ENCODE results near the gene PHKA2.
A peak's percentile ranks its signal among the peaks of the same experiment; 100 is the strongest.

The PHKA2 gene, protein sequence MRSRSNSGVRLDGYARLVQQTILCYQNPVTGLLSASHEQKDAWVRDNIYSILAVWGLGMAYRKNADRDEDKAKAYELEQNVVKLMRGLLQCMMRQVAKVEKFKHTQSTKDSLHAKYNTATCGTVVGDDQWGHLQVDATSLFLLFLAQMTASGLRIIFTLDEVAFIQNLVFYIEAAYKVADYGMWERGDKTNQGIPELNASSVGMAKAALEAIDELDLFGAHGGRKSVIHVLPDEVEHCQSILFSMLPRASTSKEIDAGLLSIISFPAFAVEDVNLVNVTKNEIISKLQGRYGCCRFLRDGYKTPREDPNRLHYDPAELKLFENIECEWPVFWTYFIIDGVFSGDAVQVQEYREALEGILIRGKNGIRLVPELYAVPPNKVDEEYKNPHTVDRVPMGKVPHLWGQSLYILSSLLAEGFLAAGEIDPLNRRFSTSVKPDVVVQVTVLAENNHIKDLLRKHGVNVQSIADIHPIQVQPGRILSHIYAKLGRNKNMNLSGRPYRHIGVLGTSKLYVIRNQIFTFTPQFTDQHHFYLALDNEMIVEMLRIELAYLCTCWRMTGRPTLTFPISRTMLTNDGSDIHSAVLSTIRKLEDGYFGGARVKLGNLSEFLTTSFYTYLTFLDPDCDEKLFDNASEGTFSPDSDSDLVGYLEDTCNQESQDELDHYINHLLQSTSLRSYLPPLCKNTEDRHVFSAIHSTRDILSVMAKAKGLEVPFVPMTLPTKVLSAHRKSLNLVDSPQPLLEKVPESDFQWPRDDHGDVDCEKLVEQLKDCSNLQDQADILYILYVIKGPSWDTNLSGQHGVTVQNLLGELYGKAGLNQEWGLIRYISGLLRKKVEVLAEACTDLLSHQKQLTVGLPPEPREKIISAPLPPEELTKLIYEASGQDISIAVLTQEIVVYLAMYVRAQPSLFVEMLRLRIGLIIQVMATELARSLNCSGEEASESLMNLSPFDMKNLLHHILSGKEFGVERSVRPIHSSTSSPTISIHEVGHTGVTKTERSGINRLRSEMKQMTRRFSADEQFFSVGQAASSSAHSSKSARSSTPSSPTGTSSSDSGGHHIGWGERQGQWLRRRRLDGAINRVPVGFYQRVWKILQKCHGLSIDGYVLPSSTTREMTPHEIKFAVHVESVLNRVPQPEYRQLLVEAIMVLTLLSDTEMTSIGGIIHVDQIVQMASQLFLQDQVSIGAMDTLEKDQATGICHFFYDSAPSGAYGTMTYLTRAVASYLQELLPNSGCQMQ

DNA sequence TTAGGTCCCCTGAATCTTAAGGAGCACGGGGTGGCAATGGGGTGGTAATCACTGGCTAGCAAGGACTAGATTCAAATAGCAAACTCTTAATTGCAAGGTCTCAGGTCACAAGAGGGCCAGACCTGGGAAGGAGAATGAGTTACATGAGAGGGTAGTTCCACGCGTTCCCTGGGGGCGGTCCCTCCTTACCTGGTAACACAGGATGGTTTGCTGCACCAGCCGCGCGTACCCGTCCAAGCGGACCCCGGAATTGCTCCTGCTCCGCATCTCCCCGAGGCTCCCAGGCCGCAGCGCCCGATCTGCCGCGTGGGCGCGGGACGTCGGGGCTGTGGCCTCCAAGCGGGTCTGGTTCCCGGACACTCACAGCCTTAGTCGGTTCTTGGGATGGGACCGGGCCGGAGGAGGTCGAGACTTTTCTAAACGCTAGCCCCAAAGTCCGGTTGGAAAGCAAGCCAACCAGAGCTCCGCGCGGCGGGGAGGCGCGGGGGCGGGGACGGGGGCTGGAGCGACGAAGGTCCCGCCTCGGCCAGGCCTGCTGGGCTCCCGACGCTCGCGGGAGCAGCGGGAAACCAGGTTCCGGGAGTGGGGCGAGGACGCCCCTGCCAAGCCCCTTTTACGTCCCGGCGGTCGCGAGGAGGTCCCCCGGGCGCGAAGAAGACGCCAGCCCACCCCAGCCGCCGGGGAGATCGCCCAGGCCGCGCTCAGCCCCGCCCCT, at the start of gene PHKA2:
TSS of gene PHKA2 (minus strand) at position 449 of the 715 bp plus-strand sequence. CDS start at position 267, 182 bp downstream.
- H3K9me2 ChIP-seq (replicated peaks; ENCODE audit: low read depth, low read length), result no peaks in the 10 kb centered on the region
- H2AFZ ChIP-seq (ENCODE audit: low read length), result peak within 1 kb of the TSS; percentile 89
- peaks cover 18% of the 10 kb centered on the region for H3K4me1 ChIP-seq (ENCODE audit: insufficient read depth, low read length, poor library complexity, severe bottlenecking)
- H3K9ac ChIP-seq (ENCODE audit: low read depth, low read length, poor library complexity, severe bottlenecking), result peak within 1 kb of the TSS; percentile 84
- no peaks in the 10 kb centered on the region for H3K36me3 ChIP-seq (ENCODE audit: insufficient read depth, low read length)
- H3K4me3 ChIP-seq (ENCODE audit: low read length, poor library complexity, severe bottlenecking), result peak within 1 kb of the TSS; percentile 90
- peak within 1 kb of the TSS; percentile 90 for H3K4me2 ChIP-seq (ENCODE audit: low read depth, low read length, poor library complexity, severe bottlenecking)
- H4K20me1 ChIP-seq (ENCODE audit: insufficient read depth, low read length, poor library complexity, severe bottlenecking), result peaks cover 13% of the 10 kb centered on the region
- peaks cover 37% of the 10 kb centered on the region for H3K79me2 ChIP-seq (ENCODE audit: insufficient read depth, low read length)
- no peaks in the 10 kb centered on the region for H3K9me3 ChIP-seq (ENCODE audit: insufficient read depth, low read depth, low read length)
- H3K27me3 ChIP-seq (ENCODE audit: insufficient read depth, low read length, poor library complexity, severe bottlenecking), result no peaks in the 10 kb centered on the region
- H3F3A ChIP-seq (ENCODE audit: low read depth), result no peaks in the 10 kb centered on the region
- no peak for TF ChIP-seq EZH2phosphoT487 (IDR thresholded peaks at IDR 0.05; ENCODE audit: borderline replicate concordance)
- TF ChIP-seq, protein P1, sequence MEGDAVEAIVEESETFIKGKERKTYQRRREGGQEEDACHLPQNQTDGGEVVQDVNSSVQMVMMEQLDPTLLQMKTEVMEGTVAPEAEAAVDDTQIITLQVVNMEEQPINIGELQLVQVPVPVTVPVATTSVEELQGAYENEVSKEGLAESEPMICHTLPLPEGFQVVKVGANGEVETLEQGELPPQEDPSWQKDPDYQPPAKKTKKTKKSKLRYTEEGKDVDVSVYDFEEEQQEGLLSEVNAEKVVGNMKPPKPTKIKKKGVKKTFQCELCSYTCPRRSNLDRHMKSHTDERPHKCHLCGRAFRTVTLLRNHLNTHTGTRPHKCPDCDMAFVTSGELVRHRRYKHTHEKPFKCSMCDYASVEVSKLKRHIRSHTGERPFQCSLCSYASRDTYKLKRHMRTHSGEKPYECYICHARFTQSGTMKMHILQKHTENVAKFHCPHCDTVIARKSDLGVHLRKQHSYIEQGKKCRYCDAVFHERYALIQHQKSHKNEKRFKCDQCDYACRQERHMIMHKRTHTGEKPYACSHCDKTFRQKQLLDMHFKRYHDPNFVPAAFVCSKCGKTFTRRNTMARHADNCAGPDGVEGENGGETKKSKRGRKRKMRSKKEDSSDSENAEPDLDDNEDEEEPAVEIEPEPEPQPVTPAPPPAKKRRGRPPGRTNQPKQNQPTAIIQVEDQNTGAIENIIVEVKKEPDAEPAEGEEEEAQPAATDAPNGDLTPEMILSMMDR (conservative IDR thresholded peaks at IDR 0.05; ENCODE audit: low read length), result no peak

DNA sequence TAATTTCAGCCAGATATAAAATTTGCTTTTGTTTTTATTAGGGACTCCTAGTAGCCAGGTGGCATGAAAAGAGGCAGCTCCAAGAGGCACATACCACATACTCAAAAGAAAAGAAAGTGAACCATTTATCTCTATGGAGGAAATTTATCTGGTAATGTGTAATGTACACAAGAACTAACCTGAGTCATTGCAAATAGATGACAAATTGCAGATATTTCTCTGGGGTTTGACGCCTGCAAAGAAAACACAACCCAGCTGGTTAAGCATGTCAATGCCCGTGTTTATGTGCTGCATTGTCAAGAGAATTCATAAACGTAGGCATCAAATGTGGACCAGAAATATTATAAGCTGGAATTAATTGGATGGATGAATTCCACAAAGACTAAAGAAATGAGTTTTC, 46.9 kb upstream of the PHKA2 start:
- no peaks in the 10 kb centered on the region for H3K27me3 ChIP-seq (ENCODE audit: insufficient read depth, low read length, poor library complexity, severe bottlenecking)
- H3K36me3 ChIP-seq (ENCODE audit: insufficient read depth, low read length), result no peaks in the 10 kb centered on the region
- H3K4me2 ChIP-seq (ENCODE audit: low read depth, low read length, poor library complexity, severe bottlenecking), result no peak overlapping the region
- H2AFZ ChIP-seq (ENCODE audit: low read length), result no peak overlapping the region
- no peak overlapping the region for H3K4me3 ChIP-seq (ENCODE audit: low read length, poor library complexity, severe bottlenecking)
- H3F3A ChIP-seq (ENCODE audit: low read depth), result no peaks in the 10 kb centered on the region
- H3K9me2 ChIP-seq (replicated peaks; ENCODE audit: low read depth, low read length), result no peaks in the 10 kb centered on the region
- H4K20me1 ChIP-seq (ENCODE audit: insufficient read depth, low read length, poor library complexity, severe bottlenecking), result no peaks in the 10 kb centered on the region
- TF ChIP-seq EZH2phosphoT487 (IDR thresholded peaks at IDR 0.05; ENCODE audit: borderline replicate concordance), result no peak
- TF ChIP-seq, protein P1 (conservative IDR thresholded peaks at IDR 0.05; ENCODE audit: low read length), result no peak
- H3K9me3 ChIP-seq (ENCODE audit: insufficient read depth, low read depth, low read length), result no peaks in the 10 kb centered on the region
- no peaks in the 10 kb centered on the region for H3K79me2 ChIP-seq (ENCODE audit: insufficient read depth, low read length)
- no peak overlapping the region for H3K9ac ChIP-seq (ENCODE audit: low read depth, low read length, poor library complexity, severe bottlenecking)
- H3K4me1 ChIP-seq (ENCODE audit: insufficient read depth, low read length, poor library complexity, severe bottlenecking), result no peaks in the 10 kb centered on the region

DNA sequence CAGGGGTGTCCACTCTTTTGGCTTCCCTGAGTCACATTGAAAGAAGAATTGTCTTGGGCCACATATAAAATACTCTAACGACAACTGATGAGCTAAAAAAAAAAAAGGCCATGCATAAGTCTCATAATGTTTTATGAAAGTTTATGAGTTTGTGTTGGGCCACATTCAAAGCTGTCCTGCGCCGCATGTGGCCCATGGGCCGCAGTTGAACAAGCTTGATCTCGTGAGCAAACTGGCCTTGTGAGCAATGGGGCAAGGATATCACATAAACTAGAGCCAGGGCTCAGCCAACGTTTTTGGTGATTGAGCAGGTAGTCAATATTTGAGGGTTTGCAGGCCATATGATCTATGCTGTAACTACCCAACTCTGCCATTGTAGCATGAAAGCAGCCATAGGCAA, 44.6 kb upstream of the PHKA2 start:
- Histone ChIP-seq H3K79me2 (ENCODE audit: insufficient read depth, low read length) (no peaks in the 10 kb centered on the region), H2AFZ (ENCODE audit: low read length) (no peak overlapping the region), H3K4me1 (ENCODE audit: insufficient read depth, low read length, poor library complexity, severe bottlenecking) (no peaks in the 10 kb centered on the region), H3K4me2 (ENCODE audit: low read depth, low read length, poor library complexity, severe bottlenecking) (no peak overlapping the region), H3K9me3 (ENCODE audit: insufficient read depth, low read depth, low read length) (no peaks in the 10 kb centered on the region), H3F3A (ENCODE audit: low read depth) (no peaks in the 10 kb centered on the region), H3K27me3 (ENCODE audit: insufficient read depth, low read length, poor library complexity, severe bottlenecking) (no peaks in the 10 kb centered on the region), H3K36me3 (ENCODE audit: insufficient read depth, low read length) (no peaks in the 10 kb centered on the region), H3K9ac (ENCODE audit: low read depth, low read length, poor library complexity, severe bottlenecking) (no peak overlapping the region), H4K20me1 (ENCODE audit: insufficient read depth, low read length, poor library complexity, severe bottlenecking) (no peaks in the 10 kb centered on the region), H3K9me2 (replicated peaks; ENCODE audit: low read depth, low read length) (no peaks in the 10 kb centered on the region), H3K4me3 (ENCODE audit: low read length, poor library complexity, severe bottlenecking) (no peak overlapping the region)
- TF ChIP-seq EZH2phosphoT487 (IDR thresholded peaks at IDR 0.05; ENCODE audit: borderline replicate concordance), result no peak
- TF ChIP-seq, protein P1 (conservative IDR thresholded peaks at IDR 0.05; ENCODE audit: low read length), result no peak

Data from Loucy (cell line).